Kidney epithelial cell (primary cell): Measurements from ENCODE around the gene FAM174C. TPM values are rescaled to one million over a fixed set of nuclear protein-coding genes. Genes with fewer than 3 reads are reported as not detected.

ENCODE experiments used
- DNase-seq: peaks from one replicate; pipeline ENCODE4 v3.0.0-alpha.2; 2010; ENCODE audit warnings: low read depth
- H3K27me3 ChIP-seq: 2 replicates; pipeline ENCODE4 v1.6.0; 2011; ENCODE audit warnings: low read length; ENCODE audit not compliant: control insufficient read depth, insufficient read depth
- H3K36me3 ChIP-seq: 2 replicates; pipeline ENCODE4 v1.5.1; 2011; ENCODE audit warnings: low read length; ENCODE audit not compliant: control insufficient read depth, insufficient read depth
- H3K4me3 ChIP-seq: 2 replicates; pipeline ENCODE4 v1.5.1; 2011; ENCODE audit warnings: low read depth, mild to moderate bottlenecking, control low read depth, low read length
- total RNA-seq: library from RNA; depleted of rRNA; stranded (reverse); fragments of >200 nt; gene quantifications from 2 replicates; pipeline ENCODE4 v1.2.3, GENCODE V29; 2015
- TF ChIP-seq, protein P1 (sequence below): IDR thresholded peaks from 2 replicates; pipeline ENCODE4 v1.5.1; 2011; ENCODE audit warnings: mild to moderate bottlenecking, moderate library complexity, low read length, control low read depth, inconsistent platforms; ENCODE audit not compliant: insufficient read depth, poor library complexity, severe bottlenecking

FAM174C gene
- total RNA-seq, 1 donor from 2014 or later, result 75.0 TPM

DNA sequence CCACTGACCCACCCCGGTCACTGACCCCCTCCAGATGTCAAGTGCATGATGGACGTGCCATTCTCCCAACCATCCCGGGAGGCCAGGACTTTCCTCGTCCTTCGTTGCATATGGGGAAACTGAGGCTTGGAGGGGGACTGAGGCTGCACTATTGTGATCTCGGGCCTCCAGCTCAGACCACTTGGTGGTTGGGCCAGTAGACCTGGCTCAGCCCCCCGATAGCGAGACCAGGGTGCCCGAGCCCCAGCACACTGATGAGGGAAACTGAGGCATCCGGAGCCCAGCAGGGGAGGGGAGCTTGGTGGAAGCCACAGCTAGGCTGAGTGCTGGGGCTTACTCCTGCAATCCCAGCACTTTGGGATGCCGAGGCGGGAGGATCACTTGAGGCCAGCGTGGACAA, 20.7 kb downstream of the FAM174C start:
- peaks cover 40% of the 10 kb centered on the region for H3K27me3 ChIP-seq
- no peaks in the 10 kb centered on the region for H3K36me3 ChIP-seq
- no peak overlapping the region for H3K4me3 ChIP-seq
- TF ChIP-seq, protein P1, sequence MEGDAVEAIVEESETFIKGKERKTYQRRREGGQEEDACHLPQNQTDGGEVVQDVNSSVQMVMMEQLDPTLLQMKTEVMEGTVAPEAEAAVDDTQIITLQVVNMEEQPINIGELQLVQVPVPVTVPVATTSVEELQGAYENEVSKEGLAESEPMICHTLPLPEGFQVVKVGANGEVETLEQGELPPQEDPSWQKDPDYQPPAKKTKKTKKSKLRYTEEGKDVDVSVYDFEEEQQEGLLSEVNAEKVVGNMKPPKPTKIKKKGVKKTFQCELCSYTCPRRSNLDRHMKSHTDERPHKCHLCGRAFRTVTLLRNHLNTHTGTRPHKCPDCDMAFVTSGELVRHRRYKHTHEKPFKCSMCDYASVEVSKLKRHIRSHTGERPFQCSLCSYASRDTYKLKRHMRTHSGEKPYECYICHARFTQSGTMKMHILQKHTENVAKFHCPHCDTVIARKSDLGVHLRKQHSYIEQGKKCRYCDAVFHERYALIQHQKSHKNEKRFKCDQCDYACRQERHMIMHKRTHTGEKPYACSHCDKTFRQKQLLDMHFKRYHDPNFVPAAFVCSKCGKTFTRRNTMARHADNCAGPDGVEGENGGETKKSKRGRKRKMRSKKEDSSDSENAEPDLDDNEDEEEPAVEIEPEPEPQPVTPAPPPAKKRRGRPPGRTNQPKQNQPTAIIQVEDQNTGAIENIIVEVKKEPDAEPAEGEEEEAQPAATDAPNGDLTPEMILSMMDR, result no peak
- DNase-seq, result no peak

DNA sequence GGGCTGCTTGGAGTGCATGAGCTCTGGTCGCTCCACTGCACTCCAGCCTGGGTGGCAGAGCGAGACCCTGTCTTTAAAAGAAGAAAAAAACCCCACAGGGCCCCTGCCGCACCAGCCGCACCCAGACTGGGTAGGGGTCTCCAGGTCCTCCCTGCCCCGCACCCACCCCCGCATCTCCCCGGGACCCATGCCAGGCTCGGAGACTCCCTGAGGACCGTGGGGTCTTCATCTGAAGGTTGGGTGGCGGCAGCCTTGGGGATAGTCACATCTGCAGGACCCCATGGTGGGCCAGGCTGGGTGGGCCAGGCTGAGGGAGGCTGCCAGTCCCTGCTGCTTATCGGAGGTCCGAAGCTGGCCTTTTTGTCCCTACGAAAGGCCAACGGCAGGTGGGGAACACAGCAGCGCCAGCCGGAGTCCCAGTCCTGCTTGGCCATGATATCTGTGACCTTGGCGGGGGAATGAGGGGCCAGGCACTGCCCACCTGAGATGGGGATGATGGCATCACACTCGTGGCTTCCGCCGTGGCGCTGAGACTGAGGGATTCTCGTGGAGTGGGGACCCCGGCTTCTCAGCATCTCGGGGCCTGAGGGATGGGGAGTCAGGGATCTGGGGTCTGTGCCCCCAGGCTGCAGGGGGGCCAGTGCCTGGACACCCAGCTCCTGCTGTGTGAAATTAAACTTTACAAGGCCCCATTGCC, 21.4 kb downstream of the FAM174C start:
- Histone ChIP-seq H3K36me3 (no peaks in the 10 kb centered on the region), H3K4me3 (no peak overlapping the region), H3K27me3 (peaks cover 36% of the 10 kb centered on the region)
- TF ChIP-seq, protein P1, result no peak
- DNase-seq, result no peak

DNA sequence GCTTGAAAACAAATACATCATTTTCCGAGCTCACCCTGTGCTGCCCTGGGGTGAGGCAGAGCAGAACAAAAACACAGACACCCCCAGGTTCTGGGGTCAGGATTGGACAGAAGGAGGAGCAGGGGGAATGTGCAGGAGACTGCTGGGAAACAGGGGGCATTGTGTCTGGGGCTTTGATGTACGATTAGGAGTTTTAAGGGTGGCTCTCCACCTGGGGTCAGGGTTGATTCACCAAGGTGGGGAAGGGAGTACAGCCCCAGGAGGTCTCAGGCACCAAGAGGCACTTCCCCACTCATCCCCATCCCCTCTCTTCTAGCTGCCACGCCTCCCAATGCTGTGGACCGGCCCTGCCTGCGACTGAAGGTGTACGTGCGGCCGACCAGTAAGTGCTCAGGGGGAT, 22.9 kb downstream of the FAM174C start:
- TF ChIP-seq, protein P1, result no peak
- DNase-seq, result no peak

DNA sequence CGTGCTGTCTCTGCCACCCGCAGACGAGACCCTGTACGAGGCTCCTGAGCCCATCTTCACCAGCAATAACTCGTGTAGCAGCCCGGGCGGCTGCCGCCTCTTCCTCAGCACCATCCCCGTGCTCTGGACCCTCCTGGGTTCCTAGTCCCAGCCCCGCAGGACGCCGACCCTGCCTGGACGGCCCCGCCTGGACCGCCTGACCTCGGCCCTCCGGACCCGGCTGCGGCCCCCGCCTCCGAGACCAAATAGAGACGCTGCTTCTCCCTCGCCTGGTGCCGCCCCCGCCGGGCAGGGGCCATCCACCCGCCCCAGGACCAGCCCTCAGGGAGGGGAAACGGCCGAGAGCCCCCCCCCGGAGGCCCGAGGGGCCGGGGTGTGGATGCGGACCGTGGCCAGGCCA, 24.5 kb downstream of the FAM174C start:
- Histone ChIP-seq H3K27me3 (peaks cover 29% of the 10 kb centered on the region), H3K36me3 (no peaks in the 10 kb centered on the region), H3K4me3 (no peak overlapping the region)
- no peak for DNase-seq
- TF ChIP-seq, protein P1, result no peak

More for the DNA sequence above, 22.9 kb downstream of the FAM174C start:
- no peaks in the 10 kb centered on the region for H3K36me3 ChIP-seq
- no peak overlapping the region for H3K4me3 ChIP-seq
- H3K27me3 ChIP-seq, result peaks cover 39% of the 10 kb centered on the region

DNA sequence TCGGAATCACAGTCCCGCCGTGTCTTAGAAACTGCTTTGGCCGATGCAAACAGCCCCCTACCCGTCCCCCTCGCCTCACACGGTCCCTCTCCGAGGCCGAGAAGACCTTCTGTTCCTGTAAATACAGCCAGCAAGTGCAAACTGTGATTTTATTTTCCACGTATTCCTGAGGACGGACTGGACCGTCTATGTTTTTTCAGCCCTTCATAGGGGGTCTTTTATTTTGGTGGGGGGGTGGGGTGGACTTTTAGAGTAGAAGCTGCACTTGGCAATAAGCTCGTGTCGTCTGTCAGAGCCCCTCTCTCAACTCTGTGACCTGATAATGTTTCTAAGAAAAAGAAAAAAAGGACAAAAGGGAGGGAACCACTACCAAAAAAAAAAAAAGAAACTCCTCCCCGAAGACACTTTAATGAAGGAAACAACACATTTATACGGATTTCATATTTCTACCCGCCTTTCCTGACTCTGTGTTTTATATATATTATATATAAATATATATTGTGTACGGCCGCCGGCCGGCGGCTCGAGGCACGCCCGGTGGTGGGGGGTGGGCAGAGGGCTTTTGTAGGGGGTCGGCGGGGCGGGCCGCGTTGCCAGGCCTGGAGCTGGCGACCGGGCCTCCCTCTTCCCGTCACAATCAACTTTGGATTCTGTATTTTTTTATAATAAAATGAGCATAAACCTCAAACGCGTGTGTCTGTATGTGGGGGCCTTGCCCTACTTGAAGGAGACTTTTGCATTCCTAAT, 25.6 kb downstream of the FAM174C start:
- Histone ChIP-seq H3K4me3 (no peak overlapping the region), H3K36me3 (no peaks in the 10 kb centered on the region), H3K27me3 (peaks cover 21% of the 10 kb centered on the region)
- DNase-seq, result no peak
- TF ChIP-seq, protein P1, result no peak
